GM12878 (cell line): Measurements from ENCODE around the gene PEMT. TPM values are rescaled to one million over a fixed set of nuclear protein-coding genes. Genes with fewer than 3 reads are reported as not detected.

Experiments
- ATAC-seq: fragments of 200-7000 bp; cut with Tn5 transposase; 3 replicates; pipeline ENCODE4 v1.9.1; 2020; ENCODE audit warnings: mild to moderate bottlenecking, moderate library complexity
- BruUV-seq: library from RNA; stranded (reverse); fragments of 400-500 nt; replicated peaks from 2 replicates; lab custom pipeline; 2021; lab: Mats Ljungman, UMichigan
- CTCF ChIA-PET: fragments of 300-600 bp; sonication (Branson Sonifier 250); formaldehyde crosslinking; extraction: SDS; loops from one replicate; lab custom pipeline; 2021; ENCODE audit warnings: inconsistent platforms; lab: Yijun Ruan, JAX
- POLR2A ChIA-PET: fragments of 350-600 bp; formaldehyde crosslinking; extraction: SDS; loops from one replicate; lab custom pipeline; 2021; ENCODE audit warnings: inconsistent platforms; lab: Charles Lee
- RAD21 ChIA-PET: fragments of 300-600 bp; sonication (Branson Sonifier 250); formaldehyde crosslinking; loops from one replicate; lab custom pipeline; 2023; ENCODE audit warnings: antibody characterized with exemption; ENCODE audit not compliant: unreplicated experiment; lab: Charles Lee
- SMC1A ChIA-PET: fragments of 300-600 bp; sonication (Branson Sonifier 250); formaldehyde crosslinking; loops from one replicate; lab custom pipeline; 2023; ENCODE audit not compliant: unreplicated experiment, uncharacterized antibody; lab: Charles Lee
- DNase-seq: peaks from one replicate; pipeline ENCODE4 v3.0.0-alpha.2; 2011; ENCODE audit warnings: low read depth, low spot score
- FAIRE-seq: peaks from 3 replicates; lab custom pipeline; 2011; peaks lifted over from hg19 to GRCh38; lab: Jason Lieb, UNC
- H2AFZ ChIP-seq: 2 replicates; pipeline ENCODE4 v1.6.0; 2011; ENCODE audit warnings: low read depth, low read length, control low read depth; ENCODE audit not compliant: control insufficient read depth
- H3K27ac ChIP-seq: 2 replicates; pipeline ENCODE4 v1.5.1; 2011; ENCODE audit warnings: control low read depth; ENCODE audit not compliant: control insufficient read depth, insufficient read depth
- H3K27me3 ChIP-seq, 2 experiments: replicated peaks in 1 of 2; 2 replicates each; pipeline versions ENCODE4 v1.6.0 to v1.6.1; 2011; ENCODE audit warnings: low read length in 1 of 2; ENCODE audit not compliant: control insufficient read depth in 2 of 2, insufficient read depth in 2 of 2
- H3K36me3 ChIP-seq, 2 experiments: 2 replicates each; pipeline ENCODE4 v1.5.1; 2011; ENCODE audit warnings: low read length in 1 of 2; ENCODE audit not compliant: control insufficient read depth in 2 of 2, insufficient read depth in 2 of 2
- H3K4me1 ChIP-seq: 2 replicates; pipeline ENCODE4 v1.6.1; 2011; ENCODE audit warnings: mild to moderate bottlenecking, low read length, moderate library complexity, mixed read lengths; ENCODE audit not compliant: control insufficient read depth, insufficient read depth
- H3K4me2 ChIP-seq: 2 replicates; pipeline ENCODE4 v1.6.0; 2011; ENCODE audit warnings: control low read depth; ENCODE audit not compliant: control insufficient read depth, insufficient read depth
- H3K4me3 ChIP-seq: fragments of 200-600 bp; sonication (generic); 2 replicates; pipeline ENCODE4 v1.5.1; 2016
- H3K79me2 ChIP-seq: 2 replicates; pipeline ENCODE4 v1.6.0; 2011; ENCODE audit warnings: low read length; ENCODE audit not compliant: control insufficient read depth, insufficient read depth
- H3K9ac ChIP-seq: 2 replicates; pipeline ENCODE4 v1.8.0; 2011; ENCODE audit warnings: low read length, control low read depth, mixed read lengths; ENCODE audit not compliant: control insufficient read depth, insufficient read depth
- H3K9me3 ChIP-seq: replicated peaks from 3 replicates; pipeline ENCODE4 v1.5.1; 2011; ENCODE audit warnings: mild to moderate bottlenecking, low read length; ENCODE audit not compliant: control insufficient read depth, insufficient read depth
- H4K20me1 ChIP-seq: 2 replicates; pipeline ENCODE4 v1.6.0; 2011; ENCODE audit not compliant: control insufficient read depth, insufficient read depth
- ATF2 ChIP-seq: IDR thresholded peaks from 2 replicates; pipeline ENCODE4 v1.6.1; 2012; ENCODE audit warnings: low read length, inconsistent platforms
- ATF3 ChIP-seq: IDR thresholded peaks from 2 replicates; pipeline ENCODE4 v1.6.1; 2011; ENCODE audit warnings: low read depth, mild to moderate bottlenecking, low read length, moderate library complexity, borderline replicate concordance; ENCODE audit errors: extremely low read depth
- ATF7 ChIP-seq: fragments of 450-650 bp; IDR thresholded peaks from 2 replicates; pipeline ENCODE4 v1.6.1; 2016; ENCODE audit warnings: low read depth, mild to moderate bottlenecking
- LARP7 ChIP-seq: fragments of 450-650 bp; IDR thresholded peaks from 2 replicates; pipeline ENCODE4 v1.6.1; 2017; ENCODE audit warnings: mild to moderate bottlenecking
- MEF2A ChIP-seq: IDR thresholded peaks from 2 replicates; pipeline ENCODE4 v1.6.1; 2011; ENCODE audit warnings: low read depth, mild to moderate bottlenecking, low read length, moderate library complexity; ENCODE audit not compliant: insufficient read depth
- MYC ChIP-seq: IDR thresholded peaks from 2 replicates; pipeline ENCODE4 v1.6.1; 2011; ENCODE audit warnings: mild to moderate bottlenecking, low read length, moderate library complexity, inconsistent platforms; ENCODE audit not compliant: insufficient read depth, insufficient replicate concordance, insufficient read length, severe bottlenecking
- POLR2AphosphoS2 ChIP-seq: IDR thresholded peaks from 2 replicates; pipeline ENCODE4 v1.6.1; 2011; ENCODE audit warnings: low read depth, mild to moderate bottlenecking, low read length, improper control_type of control experiment, moderate library complexity
- SKIL ChIP-seq: fragments of 450-650 bp; IDR thresholded peaks from 2 replicates; pipeline ENCODE4 v1.6.1; 2017; ENCODE audit warnings: mild to moderate bottlenecking, low read depth, inconsistent platforms; ENCODE audit not compliant: poor library complexity, severe bottlenecking
- SRF ChIP-seq, 2 experiments: IDR thresholded peaks; 2 replicates each; pipeline ENCODE4 v1.6.1; 2011; ENCODE audit warnings: low read depth in 2 of 2, low read length in 2 of 2, mild to moderate bottlenecking in 1 of 2, moderate library complexity in 1 of 2
- YBX1 ChIP-seq: fragments of 450-650 bp; IDR thresholded peaks from 2 replicates; pipeline ENCODE4 v1.6.1; 2016; ENCODE audit warnings: antibody characterized with exemption
- ZBED1 ChIP-seq: IDR thresholded peaks from 2 replicates; pipeline ENCODE4 v1.6.1; 2016; ENCODE audit warnings: borderline replicate concordance
- WGBS: methylation state at CpG from one replicate; pipeline ENCODE4 v1.1.6; 2016; ENCODE audit warnings: low lambda C conversion rate; ENCODE audit not compliant: insufficient replicate concordance, insufficient coverage; ENCODE audit errors: missing lambda C conversion rate; 5-methylcytosine and 5-hydroxymethylcytosine counted together
- in situ Hi-C: fragments of 300-500 bp; cut with MboI; formaldehyde crosslinking; loops from 9 replicates; pipeline ENCODE4 v1.14.3; 2018; ENCODE audit warnings: mixed read lengths
- intact Hi-C: fragments of 100-400 bp; cut with micrococcal nuclease; formaldehyde crosslinking; loops from one replicate; pipeline ENCODE4 v1.14.2; 2022; ENCODE audit not compliant: unreplicated experiment
- polyA plus RNA-seq, 11 experiments: library from polyadenylated mRNA; depleted of rRNA in 4 of 11; unstranded in 6 of 11; stranded (reverse) in 5 of 11; fragments of >200 nt; fragmentation: Nextera tagmentation in 4 of 11; fragmentation: Illumina TruSeq in 1 of 11; extraction: Ambion mirVana in 4 of 11; extraction: Trizol in 1 of 11; gene quantifications; 1 replicate in 1 of 11; 2 replicates in 10 of 11; pipeline versions ENCODE4 v1.2.1 to v1.2.3, GENCODE V29; 2011 to 2016; ENCODE audit warnings: inconsistent platforms in 2 of 11, missing spikeins in 2 of 11, low read depth in 1 of 11
- total RNA-seq, 4 experiments: library from RNA; depleted of rRNA in 3 of 4; stranded (reverse); fragments of >200 nt in 3 of 4; fragmentation: Illumina TruSeq in 1 of 4; extraction: Trizol in 1 of 4; gene quantifications; 2 replicates each; pipeline versions ENCODE4 v1.2.1 to v1.2.3, GENCODE V29; 2013 to 2021

Gene PEMT
- total and polyA plus RNA-seq, 10 of the 15 experiments (the other 5 are each of a cell fraction or from before 2014, with no cell fraction given), result 2.8 to 44.7 (median 25.4) TPM

- no peak for FAIRE-seq
- H3K9ac ChIP-seq, result no peak overlapping the region
- 69% methylated on average over 16 of the region's 16 CpGs for WGBS
Measured at GRCh38 chr17:17546399-17547185, 44.9 kb downstream of the PEMT start.

More at GRCh38 chr17:17546399-17547185, 44.9 kb downstream of the PEMT start:
- Histone ChIP-seq H3K4me1 (no peaks in the 10 kb centered on the region), H2AFZ (no peak overlapping the region), H3K9me3 (no peaks in the 10 kb centered on the region), H3K27me3 (no peaks in the 10 kb centered on the region), H3K27ac (no peak overlapping the region), H3K79me2 (no peaks in the 10 kb centered on the region), H3K36me3 (no peaks in the 10 kb centered on the region), H4K20me1 (no peaks in the 10 kb centered on the region), H3K4me3 (no peak overlapping the region), H3K4me2 (no peak overlapping the region)
- TF ChIP-seq POLR2AphosphoS2 (no peak), YBX1 (no peak), MEF2A (no peak), MYC (no peak), SRF (IDR thresholded peaks at IDR 0.05; ENCODE audit: low read depth in 2 of 2, low read length in 2 of 2) (no peak), ATF3 (no peak), LARP7 (no peak), ATF2 (no peak), ATF7 (no peak), SKIL (no peak), ZBED1 (no peak)
- ATAC-seq, result no peak
- CTCF ChIA-PET, result no interaction called here
- no peak for DNase-seq
- RAD21 ChIA-PET, result no interaction called here
- no TSS peak for BruUV-seq
- SMC1A ChIA-PET, result no interaction called here
- intact Hi-C loops (no loop called here), in situ Hi-C loops (no loop called here)
- POLR2A ChIA-PET, result no interaction called here
